Stimulated activated CD8-positive, alpha-beta memory T cell treated with anti-CD3 and anti-CD28 coated beads, Interleukin-2, amount 100 ng/mL, for 1 hour (primary cell): ENCODE results near the gene NAGLU.
"Not testable (repeated sequence)": the region's sequence is repeated elsewhere in the genome, so short reads cannot be mapped to it uniquely, and the experiment has no call there.

Experiments
- DNase-seq, 2 donors: peaks; one replicate each; pipeline ENCODE4 v3.0.0-alpha.2; 2020; ENCODE audit warnings: low read depth in 2 of 2

Gene NAGLU

GRCh38 chr17:42521036-42521435 lies 15.0 kb upstream of the NAGLU start:
- DNase-seq, result no peak

- DNase-seq, result no peak
These were observed 14.3 kb upstream of the NAGLU start for GRCh38 chr17:42521666-42522262.

GRCh38 chr17:42522263-42522790 lies 13.7 kb upstream of the NAGLU start:
- DNase-seq, result no peak

DNA sequence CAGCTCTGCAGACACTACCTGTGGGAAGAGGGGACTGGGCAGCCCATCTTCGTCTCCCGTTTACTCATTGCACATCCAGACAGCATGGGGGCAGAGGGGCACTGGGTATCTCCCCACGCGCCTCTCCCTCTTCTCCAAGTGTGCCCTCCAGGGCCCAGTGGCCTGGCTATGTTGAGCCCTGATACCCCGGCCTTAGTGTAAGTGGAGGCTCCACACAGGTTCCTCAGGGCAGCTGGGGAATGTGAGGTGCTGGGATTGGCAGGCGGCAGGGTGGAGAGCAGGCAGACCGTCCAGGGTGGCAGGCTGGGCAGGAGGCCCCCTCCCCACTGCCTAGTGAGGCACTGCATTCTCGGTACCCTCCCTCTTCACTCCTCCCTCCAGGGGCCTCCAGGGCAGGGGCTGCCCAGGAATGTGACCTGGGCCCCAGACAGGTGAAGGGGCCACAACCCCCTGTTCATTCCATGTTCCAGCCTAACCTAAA lies 13.2 kb upstream of the NAGLU start:
- no peak for DNase-seq

GRCh38 chr17:42525221-42525620 lies 10.8 kb upstream of the NAGLU start:
- DNase-seq, result no peak

DNA sequence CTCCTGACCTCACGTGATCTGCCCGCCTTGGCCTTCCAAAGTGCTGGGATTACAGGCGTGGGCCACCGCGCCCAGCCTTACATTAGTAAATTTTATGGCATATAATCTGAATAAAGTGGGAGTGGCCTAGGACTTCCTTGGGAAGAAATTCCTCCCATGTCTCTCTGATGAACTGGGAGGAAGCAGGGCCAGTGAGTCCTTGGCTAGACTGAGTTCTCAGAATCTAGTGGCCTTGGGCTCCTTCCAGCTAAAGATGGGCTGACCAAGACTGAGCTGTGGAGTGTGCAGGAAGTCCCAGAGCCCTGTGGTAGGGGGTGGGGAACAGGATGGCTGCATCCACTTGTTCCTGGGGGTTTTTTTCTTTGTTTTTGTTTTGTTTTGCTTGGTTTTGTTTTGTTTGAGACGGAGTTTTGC lies 10.0 kb upstream of the NAGLU start:
- DNase-seq, result no peak

- DNase-seq, result no peak
These were observed 8.1 kb upstream of the NAGLU start for GRCh38 chr17:42527932-42528331.

DNA sequence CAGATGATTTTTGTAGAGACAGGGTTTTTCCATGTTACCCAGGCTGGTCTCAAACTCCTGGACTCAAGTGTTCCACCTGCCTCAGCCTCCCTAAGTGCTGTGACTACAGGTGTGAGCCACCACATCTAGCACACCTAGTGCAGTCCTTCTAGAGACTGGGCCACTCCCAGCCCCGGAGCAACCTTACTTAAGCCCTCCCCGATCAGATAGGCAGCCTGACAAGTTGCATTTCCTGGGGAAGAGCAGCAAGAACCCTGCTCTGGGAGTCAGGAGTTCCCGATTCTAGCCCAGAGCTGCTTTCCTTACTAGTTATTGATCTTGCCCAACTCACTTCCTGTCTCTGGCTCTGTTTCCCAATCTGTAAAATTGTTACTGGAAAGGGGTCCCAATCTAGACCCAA lies 7.0 kb upstream of the NAGLU start:
- DNase-seq, result no peak

DNA sequence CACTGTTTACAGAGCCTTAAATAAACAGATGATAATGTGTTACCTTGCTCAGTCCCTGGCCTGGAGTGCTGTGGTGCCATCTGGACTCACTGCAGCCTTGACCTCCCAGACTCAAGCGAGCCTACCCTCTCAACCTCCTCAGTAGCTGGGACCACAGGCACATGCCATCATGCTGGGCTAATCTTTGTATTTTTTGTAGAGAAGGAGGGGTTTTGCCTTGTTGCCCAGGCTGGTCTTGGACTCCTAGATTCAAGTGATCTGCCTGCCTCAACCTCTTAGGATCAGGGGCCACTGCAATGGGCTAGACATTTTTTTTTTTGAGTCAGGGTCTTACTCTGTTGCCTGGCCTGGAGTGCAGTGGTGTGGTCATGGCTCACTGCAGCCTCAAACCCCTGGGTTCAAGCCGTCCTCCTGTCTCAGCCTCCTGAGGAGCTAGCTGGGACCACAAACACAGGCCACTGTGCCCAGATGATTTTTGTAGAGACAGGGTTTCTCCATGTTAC lies 5.0 kb upstream of the NAGLU start:
- no peak for DNase-seq

DNA sequence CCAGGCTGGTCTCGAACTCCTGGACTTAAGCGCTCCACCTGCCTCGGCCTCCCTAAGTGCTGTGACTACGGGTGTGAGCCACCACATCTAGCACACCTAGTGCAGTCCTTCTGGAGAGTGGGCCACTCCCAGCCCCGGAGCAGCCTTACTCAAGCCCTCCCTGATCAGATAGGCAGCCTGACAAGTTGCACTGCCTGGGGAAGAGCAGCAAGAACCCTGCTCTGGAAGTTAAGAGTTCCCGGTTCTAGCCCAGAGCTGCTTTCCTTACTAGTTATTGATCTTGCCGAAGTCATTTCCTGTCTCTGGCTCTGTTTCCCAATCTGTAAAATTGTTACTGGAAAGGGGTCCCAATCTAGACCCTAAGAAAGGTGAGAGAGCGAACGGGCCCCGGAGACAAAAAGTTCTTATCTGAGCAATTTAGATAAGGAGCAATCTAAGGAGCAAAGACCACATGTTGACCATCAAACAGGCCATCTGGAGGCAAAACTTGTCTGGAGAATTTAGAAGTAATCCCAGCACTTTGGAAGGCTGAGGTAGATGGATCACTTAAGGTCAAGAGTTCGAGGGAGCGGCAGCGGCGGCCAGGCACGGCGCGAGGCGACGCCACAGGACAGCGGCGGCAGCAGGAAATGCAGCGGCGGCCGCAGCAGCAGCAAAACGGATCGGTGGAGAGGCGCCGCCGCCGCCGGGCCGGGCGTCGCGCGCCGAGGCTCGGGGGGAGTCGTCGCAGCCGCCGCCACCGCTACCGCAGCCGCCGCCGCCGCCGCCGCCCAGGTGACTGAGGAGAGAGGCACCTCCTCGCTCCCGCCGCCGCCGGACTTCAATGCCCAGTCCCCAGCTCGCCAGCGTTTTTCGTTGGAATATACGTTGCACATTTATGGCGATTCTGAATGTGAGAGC lies 4.3 kb upstream of the NAGLU start:
- peak in 1 of 2 donors; percentile 14 for DNase-seq

DNA sequence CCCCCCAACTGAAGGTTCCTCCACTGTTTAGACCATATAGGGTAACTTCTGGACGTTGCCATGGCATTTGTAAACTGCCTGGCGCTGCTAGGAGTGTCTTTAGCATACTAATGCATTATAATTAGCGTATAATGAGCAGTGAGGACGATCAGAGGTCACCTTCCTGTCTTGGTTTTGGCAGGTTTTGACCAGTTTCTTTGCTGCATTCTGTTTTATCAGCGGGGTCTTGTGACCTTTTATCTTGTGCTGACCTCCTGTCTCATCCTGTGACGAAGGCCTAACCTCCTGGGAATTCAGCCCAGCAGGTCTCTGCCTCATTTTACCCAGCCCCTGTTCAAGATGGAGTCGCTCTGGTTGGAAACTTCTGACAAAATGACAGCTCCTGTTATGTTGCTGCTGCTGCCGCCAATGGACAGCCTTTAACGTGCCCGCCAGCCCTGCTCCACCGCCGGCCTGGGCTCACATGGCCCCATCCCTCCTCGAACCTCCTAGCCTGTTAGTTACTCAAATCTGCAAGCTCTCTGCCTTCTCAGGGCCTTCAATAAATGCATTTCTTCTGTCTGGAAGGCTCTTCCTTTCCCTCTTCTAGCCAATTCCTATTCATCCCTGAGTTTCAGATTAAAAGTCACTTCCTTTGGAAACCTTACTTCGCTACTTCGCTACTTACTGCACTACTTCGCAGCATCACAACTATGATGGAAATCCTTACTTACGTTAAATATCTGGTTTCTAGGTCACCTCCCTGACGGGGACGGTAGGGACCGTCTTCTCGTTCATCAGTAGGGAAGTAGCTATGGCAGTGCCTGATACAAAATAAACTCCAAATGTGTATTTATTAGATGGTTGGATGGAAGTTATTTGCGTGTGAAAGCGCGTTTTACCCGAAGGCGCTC lies 640 bp upstream of the NAGLU start:
- DNase-seq, result no peak

GRCh38 chr17:42536372-42537155 lies 523 bp downstream of the NAGLU start:
- DNase-seq, result peak; percentile 45 to 52

DNA sequence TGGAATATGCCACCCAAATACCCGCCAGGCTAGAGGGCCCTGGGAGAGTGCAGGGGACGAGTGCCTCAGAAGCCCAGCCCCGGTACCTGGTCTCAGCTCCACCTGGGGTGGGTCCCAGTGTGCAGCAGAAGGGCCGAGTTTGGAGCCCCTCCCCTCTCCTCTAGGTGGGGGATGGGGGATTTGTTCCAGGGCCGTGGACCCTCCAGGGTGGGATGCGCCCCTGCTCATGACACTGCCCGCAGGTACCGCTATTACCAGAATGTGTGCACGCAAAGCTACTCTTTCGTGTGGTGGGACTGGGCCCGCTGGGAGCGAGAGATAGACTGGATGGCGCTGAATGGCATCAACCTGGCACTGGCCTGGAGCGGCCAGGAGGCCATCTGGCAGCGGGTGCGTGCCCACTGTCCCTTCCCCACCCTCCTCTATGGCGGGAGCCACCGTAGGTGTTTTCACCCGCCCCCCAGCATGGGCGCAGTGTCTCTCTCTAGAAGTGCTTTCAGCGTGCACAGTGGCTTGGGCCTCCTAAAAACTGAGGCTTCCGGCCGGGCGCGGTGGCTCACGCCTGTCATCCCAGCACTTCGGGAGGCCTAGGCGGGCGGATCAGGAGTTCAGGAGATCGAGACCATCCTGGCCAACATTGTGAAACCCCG lies 1.2 kb downstream of the NAGLU start:
- DNase-seq, result no peak

DNA sequence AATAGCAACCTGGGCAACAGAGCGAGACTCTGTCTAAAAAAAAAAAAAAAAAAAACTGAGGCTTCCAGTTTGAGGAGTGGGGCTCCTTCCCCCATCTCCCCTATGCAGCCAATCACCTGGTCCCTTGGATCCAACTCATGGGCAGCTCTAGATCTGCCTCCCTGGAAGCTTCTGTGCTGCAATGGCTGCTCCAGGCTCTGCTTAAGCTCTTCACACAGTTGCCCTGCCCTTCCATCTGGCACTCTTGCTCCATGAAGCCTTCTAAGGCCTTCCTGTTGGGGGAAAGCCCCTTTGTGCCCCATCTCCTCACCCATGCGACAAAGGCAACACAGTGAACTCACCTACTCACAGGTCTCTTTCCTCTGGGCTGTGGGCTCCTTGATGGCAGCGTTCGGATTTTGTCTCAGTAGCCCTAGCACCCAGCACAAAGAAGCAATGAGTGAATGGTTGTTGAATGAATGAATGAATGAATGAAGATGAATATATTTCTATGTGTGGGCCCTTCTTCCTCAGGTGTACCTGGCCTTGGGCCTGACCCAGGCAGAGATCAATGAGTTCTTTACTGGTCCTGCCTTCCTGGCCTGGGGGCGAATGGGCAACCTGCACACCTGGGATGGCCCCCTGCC lies 1.9 kb downstream of the NAGLU start:
- DNase-seq, result no peak

DNA sequence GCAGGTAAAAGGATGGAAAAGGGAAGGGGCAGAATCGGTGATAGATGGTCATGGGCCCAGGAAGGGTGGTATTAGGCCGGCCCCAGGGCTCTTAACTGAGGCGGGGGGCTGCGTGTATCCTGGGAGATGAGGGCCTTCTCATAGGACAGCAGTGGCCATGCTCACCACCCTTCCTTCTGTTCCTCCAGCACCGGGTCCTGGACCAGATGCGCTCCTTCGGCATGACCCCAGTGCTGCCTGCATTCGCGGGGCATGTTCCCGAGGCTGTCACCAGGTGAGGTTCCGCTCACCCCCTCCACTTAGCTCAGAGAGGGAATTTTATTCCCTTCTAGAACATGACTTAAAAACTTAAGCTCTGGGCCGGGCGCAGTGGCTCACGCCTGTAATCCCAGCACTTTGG lies 2.4 kb downstream of the NAGLU start:
- DNase-seq, result no peak

DNA sequence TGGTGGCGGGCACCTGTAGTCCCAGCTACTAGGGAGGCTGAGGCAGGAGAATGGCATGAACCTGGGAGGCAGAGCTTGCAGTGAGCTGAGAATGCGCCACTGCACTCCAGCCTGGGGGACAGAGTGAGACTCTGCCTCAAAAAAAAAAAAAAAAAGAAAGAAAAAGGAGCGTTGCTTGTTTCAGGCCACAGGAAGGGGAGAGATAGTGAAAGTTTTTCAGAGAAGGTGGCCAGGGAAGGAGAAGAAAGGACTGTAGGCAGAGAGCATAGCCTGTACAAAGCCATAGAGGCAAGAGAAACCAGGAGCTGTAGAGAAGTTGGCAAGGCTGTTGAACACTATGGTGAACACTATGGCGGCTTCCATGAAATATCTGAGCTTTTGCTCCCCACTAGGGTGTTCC lies 4.5 kb downstream of the NAGLU start:
- DNase-seq, result not testable (repeated sequence)

DNA sequence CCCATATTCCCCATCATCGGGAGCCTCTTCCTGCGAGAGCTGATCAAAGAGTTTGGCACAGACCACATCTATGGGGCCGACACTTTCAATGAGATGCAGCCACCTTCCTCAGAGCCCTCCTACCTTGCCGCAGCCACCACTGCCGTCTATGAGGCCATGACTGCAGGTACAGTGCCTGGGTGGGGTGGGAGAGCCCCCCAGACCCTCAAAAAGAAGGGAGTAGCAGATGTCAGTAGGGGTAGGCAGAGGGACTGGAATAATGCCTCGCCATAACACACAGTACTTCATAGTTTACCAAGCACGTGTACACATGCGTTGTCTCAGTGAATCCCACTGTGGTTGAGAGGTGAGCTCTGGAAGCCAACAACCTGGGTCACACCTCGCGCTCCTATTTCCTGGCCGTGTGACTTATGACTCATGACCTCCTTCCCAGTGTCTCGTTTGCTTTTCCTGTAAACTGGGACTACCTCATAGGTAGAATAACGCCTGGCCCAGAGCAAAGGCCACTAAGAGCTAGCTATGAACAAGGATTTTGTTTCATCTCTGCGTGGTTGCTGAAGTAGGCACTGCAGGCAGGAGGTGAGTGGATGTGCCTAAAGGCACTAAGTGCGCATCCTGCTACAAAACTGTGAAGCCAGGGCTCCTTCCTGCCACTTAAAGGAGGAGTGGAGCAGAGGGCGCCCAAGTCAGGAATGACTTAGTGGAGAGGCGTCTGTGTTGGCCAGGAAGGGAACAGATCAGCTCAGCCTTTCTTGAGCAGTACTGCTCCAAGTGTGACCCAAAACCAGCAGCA lies 5.2 kb downstream of the NAGLU start:
- DNase-seq, result no peak

DNA sequence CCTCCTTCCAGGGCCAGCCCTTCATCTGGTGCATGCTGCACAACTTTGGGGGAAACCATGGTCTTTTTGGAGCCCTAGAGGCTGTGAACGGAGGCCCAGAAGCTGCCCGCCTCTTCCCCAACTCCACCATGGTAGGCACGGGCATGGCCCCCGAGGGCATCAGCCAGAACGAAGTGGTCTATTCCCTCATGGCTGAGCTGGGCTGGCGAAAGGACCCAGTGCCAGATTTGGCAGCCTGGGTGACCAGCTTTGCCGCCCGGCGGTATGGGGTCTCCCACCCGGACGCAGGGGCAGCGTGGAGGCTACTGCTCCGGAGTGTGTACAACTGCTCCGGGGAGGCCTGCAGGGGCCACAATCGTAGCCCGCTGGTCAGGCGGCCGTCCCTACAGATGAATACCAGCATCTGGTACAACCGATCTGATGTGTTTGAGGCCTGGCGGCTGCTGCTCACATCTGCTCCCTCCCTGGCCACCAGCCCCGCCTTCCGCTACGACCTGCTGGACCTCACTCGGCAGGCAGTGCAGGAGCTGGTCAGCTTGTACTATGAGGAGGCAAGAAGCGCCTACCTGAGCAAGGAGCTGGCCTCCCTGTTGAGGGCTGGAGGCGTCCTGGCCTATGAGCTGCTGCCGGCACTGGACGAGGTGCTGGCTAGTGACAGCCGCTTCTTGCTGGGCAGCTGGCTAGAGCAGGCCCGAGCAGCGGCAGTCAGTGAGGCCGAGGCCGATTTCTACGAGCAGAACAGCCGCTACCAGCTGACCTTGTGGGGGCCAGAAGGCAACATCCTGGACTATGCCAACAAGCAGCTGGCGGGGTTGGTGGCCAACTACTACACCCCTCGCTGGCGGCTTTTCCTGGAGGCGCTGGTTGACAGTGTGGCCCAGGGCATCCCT lies 7.4 kb downstream of the NAGLU start:
- DNase-seq, result no peak
